ENCODE data around the gene CCDC181. TPM values are rescaled to one million over a fixed set of nuclear protein-coding genes. Genes with fewer than 3 reads are reported as not detected.

The CCDC181 gene
- total and polyA plus RNA-seq, 2 of the 8 experiments (the other 6 are each of a cell fraction or from before 2014, with no cell fraction given), result 1.2 to 3.7 TPM

DNA sequence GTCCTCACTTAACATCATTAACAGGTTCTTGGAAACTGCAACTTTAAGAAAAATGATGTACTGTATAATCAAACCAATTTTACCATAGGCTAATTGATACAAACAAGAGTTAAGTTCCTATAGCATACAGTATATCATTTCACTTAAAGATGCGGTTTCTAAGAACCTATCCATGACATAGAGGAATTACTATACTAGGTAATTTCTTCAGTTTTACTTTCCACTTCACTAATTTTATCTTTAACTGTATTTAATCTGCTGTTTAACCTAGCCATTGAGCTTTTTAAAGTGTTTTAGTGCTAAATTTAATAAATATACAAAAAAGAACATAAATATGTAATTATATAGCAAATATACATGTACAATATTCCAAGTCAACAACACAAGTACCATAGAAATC lies 30.2 kb upstream of the CCDC181 start:
- Histone ChIP-seq H3K14ac (ENCODE audit: insufficient read length) (no peak overlapping the region), H4K20me1 (replicated peaks in 1 of 2; ENCODE audit: control insufficient read depth in 1 of 2, insufficient read depth in 2 of 2, low read length in 2 of 2) (no peaks in the 10 kb centered on the region)

More for the DNA sequence above, 30.2 kb upstream of the CCDC181 start:
- Histone ChIP-seq H2BK15ac (ENCODE audit: low read length) (no peak overlapping the region), H3K23me2 (ENCODE audit: low read depth, low read length) (peaks cover 5% of the 10 kb centered on the region), H3K36me3 (ENCODE audit: control insufficient read depth in 2 of 4, insufficient read depth in 4 of 4, low read length in 3 of 4) (no peaks in the 10 kb centered on the region; a peak in 1 of 8 replicates), H3K23ac (ENCODE audit: insufficient read length) (no peak overlapping the region), H3K27ac (ENCODE audit: low read depth, low read length) (no peak overlapping the region), H2BK20ac (ENCODE audit: low read length) (no peak overlapping the region), H3K27me3 (replicated peaks in 1 of 4; ENCODE audit: control insufficient read depth in 3 of 4, extremely low read depth in 1 of 4, insufficient read depth in 3 of 4, low read length in 3 of 4) (no peaks in the 10 kb centered on the region), H3K4me3 (ENCODE audit: extremely low read depth in 1 of 4, insufficient read depth in 2 of 4, low read depth in 3 of 4, low read length in 4 of 4) (no peak overlapping the region), H4K8ac (ENCODE audit: extremely low read depth, insufficient read depth, low read length) (no peak overlapping the region), H2BK5ac (ENCODE audit: low read depth, low read length) (no peak overlapping the region), H3K56ac (replicated peaks; ENCODE audit: insufficient read length, low read depth, low read length) (no peak overlapping the region), H3K79me2 (ENCODE audit: control insufficient read depth in 1 of 2, insufficient read depth in 2 of 2, low read length in 2 of 2) (no peaks in the 10 kb centered on the region), H3K4me1 (replicated peaks in 1 of 4; ENCODE audit: control insufficient read depth in 3 of 4, insufficient read depth in 4 of 4, low read length in 3 of 4) (peaks cover 0 to 4% (median 2%) of the 10 kb centered on the region in 4 experiments; a peak in 5 of 7 replicates), H2AK5ac (ENCODE audit: low read depth, low read length) (no peak overlapping the region), H3K4me2 (ENCODE audit: insufficient read depth in 1 of 2, low read depth in 2 of 2, low read length in 2 of 2) (no peak overlapping the region), H2AFZ (ENCODE audit: low read length) (no peak overlapping the region), H3K4ac (replicated peaks; ENCODE audit: insufficient read length, low read depth, low read length) (no peak overlapping the region), H4K91ac (replicated peaks; ENCODE audit: insufficient read length, low read length) (no peak overlapping the region), H3K9me3 (ENCODE audit: insufficient read depth in 2 of 2, low read depth in 1 of 2, low read length in 1 of 2) (peaks cover 0 to 8% of the 10 kb centered on the region in 2 experiments; a peak in 1 of 4 replicates), H3K79me1 (ENCODE audit: low read depth, low read length) (no peaks in the 10 kb centered on the region), H3K18ac (ENCODE audit: extremely low read depth, low read length) (no peak overlapping the region), H3K9ac (replicated peaks in 1 of 4; ENCODE audit: extremely low read depth in 1 of 4, low read depth in 3 of 4, low read length in 3 of 4) (no peak overlapping the region), H2BK12ac (ENCODE audit: low read depth, low read length) (no peak overlapping the region), H4K5ac (ENCODE audit: insufficient read length, low read depth, low read length) (no peak overlapping the region), H2BK120ac (replicated peaks; ENCODE audit: low read depth, low read length) (no peak overlapping the region)
- FAIRE-seq (no peak), DNase-seq (ENCODE audit: low read depth in 1 of 2, low spot score in 2 of 2) (no peak)
- WGBS, 2 experiments (ENCODE audit: extremely low coverage in 1 of 2, insufficient coverage in 1 of 2, insufficient read length in 1 of 2, insufficient replicate concordance in 2 of 2, low coverage in 1 of 2, low lambda C conversion rate in 2 of 2, missing lambda C conversion rate in 1 of 2), result 87% methylated on average over 1 of the region's 1 CpG; no CpG with 5 or more reads in 1 of the 2 experiments
- ChIA-PET CTCF (ENCODE audit: partially characterized antibody) (interaction anchor here (1.5 kb wide), 1 partner anchor 19 kb away, joined by 3 read pairs; no protein-coding TSS in a partner anchor), POLR2A (ENCODE audit: partially characterized antibody) (no interaction called here)
- no peak for TF ChIP-seq TCF12 (IDR thresholded peaks at IDR 0.05; ENCODE audit: low read depth, low read length)
- no peak for TF ChIP-seq CHD2 (IDR thresholded peaks at IDR 0.05; ENCODE audit: low read length)
- TF ChIP-seq JUND (IDR thresholded peaks at IDR 0.05; ENCODE audit: low read length), result no peak
- no peak for TF ChIP-seq BCL11A (IDR thresholded peaks at IDR 0.05; ENCODE audit: low read depth in 2 of 2, low read length in 2 of 2)
- TF ChIP-seq KDM1A (IDR thresholded peaks at IDR 0.05; ENCODE audit: borderline replicate concordance, low read length), result peak; percentile 47; the same call in 1 of the 2 replicates
